Left lung (tissue), 10 donors: ENCODE data around the gene TNK2. TPM values are rescaled to one million over a fixed set of nuclear protein-coding genes. Genes with fewer than 3 reads are reported as not detected.

Experiments
- ATAC-seq: fragments of 200-7000 bp; cut with Tn5 transposase; one replicate; pipeline ENCODE4 v1.9.1; 2020; ENCODE audit warnings: moderate library complexity
- DNase-seq, 4 donors: peaks; one replicate each; pipeline ENCODE4 v3.0.0-alpha.2; 2013 to 2020
- H3K27ac ChIP-seq, 2 donors: fragments of 200-600 bp; sonication (generic) in 1 of 2; one replicate each; pipeline versions ENCODE4 v1.5.0 to v1.8.0; 2020 to 2021
- H3K27me3 ChIP-seq, 2 donors: fragments of 200-600 bp; sonication (generic) in 1 of 2; one replicate each; pipeline versions ENCODE4 v1.5.0 to v1.8.0; 2020 to 2021
- H3K36me3 ChIP-seq, 2 donors: fragments of 200-600 bp; sonication (generic) in 1 of 2; one replicate each; pipeline versions ENCODE4 v1.5.0 to v1.8.0; 2020 to 2021
- H3K4me1 ChIP-seq, 2 donors: fragments of 200-600 bp; one replicate each; pipeline ENCODE4 v1.8.0; 2021
- H3K4me3 ChIP-seq, 2 donors: fragments of 200-600 bp; sonication (generic) in 1 of 2; one replicate each; pipeline versions ENCODE4 v1.5.0 to v1.8.0; 2020 to 2021; ENCODE audit warnings: mild to moderate bottlenecking in 1 of 2
- H3K9me3 ChIP-seq, 2 donors: fragments of 200-600 bp; sonication (generic) in 1 of 2; one replicate each; pipeline versions ENCODE4 v1.5.0 to v1.8.0; 2020 to 2021
- intact Hi-C, 2 donors: fragments of 100-400 bp; cut with DNase I; formaldehyde crosslinking; loops; one replicate each; pipeline versions ENCODE4 v1.11.2 to v1.14.2; 2022
- polyA plus RNA-seq, 6 donors: library from polyadenylated mRNA; unstranded; fragments of 120-200 nt; gene quantifications; one replicate each; pipeline ENCODE4 v1.2.1, GENCODE V29; 2013; ENCODE audit not compliant: insufficient read length in 6 of 6
- total RNA-seq, 2 donors: library from RNA; stranded (reverse); fragmentation: NEBNext Ultra II Directional; extraction: Animal tissue kit (Norgen Biotek cat#: 25700); gene quantifications; one replicate each; pipeline ENCODE4 v1.2.1, GENCODE V29; 2021
- TF ChIP-seq, protein P1 (sequence below), 2 donors: fragments of 200-600 bp; sonication (generic) in 1 of 2; IDR thresholded peaks; one replicate each; pipeline versions ENCODE4 v1.5.0 to v1.8.0; 2021; ENCODE audit warnings: antibody characterized with exemption in 2 of 2
- donor health status: DM: no; HTN: yes; CAD: no.
- donor health status: DM: no; HTN: no; CAD: no.

Gene TNK2
- total and polyA plus RNA-seq, 8 donors, result 49.7 to 75.7 (median 58.2) TPM

GRCh38 chr3:195896361-195897080, 11.8 kb downstream of the TNK2 start:
- TF ChIP-seq, protein P1, sequence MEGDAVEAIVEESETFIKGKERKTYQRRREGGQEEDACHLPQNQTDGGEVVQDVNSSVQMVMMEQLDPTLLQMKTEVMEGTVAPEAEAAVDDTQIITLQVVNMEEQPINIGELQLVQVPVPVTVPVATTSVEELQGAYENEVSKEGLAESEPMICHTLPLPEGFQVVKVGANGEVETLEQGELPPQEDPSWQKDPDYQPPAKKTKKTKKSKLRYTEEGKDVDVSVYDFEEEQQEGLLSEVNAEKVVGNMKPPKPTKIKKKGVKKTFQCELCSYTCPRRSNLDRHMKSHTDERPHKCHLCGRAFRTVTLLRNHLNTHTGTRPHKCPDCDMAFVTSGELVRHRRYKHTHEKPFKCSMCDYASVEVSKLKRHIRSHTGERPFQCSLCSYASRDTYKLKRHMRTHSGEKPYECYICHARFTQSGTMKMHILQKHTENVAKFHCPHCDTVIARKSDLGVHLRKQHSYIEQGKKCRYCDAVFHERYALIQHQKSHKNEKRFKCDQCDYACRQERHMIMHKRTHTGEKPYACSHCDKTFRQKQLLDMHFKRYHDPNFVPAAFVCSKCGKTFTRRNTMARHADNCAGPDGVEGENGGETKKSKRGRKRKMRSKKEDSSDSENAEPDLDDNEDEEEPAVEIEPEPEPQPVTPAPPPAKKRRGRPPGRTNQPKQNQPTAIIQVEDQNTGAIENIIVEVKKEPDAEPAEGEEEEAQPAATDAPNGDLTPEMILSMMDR (IDR thresholded peaks at IDR 0.05), result no peak
- Histone ChIP-seq H3K36me3 (no peaks in the 10 kb centered on the region), H3K4me1 (peaks cover 38 to 85% of the 10 kb centered on the region in 2 donors), H3K9me3 (no peaks in the 10 kb centered on the region), H3K27me3 (no peaks in the 10 kb centered on the region), H3K27ac (peak overlapping the region; percentile 91 to 93), H3K4me3 (peak overlapping the region; percentile 62)
- peak; percentile 5 for ATAC-seq
- peak in 3 of 4 donors; percentile 4 to 90 (median 77) for DNase-seq
- intact Hi-C loops, result no loop called here

DNA sequence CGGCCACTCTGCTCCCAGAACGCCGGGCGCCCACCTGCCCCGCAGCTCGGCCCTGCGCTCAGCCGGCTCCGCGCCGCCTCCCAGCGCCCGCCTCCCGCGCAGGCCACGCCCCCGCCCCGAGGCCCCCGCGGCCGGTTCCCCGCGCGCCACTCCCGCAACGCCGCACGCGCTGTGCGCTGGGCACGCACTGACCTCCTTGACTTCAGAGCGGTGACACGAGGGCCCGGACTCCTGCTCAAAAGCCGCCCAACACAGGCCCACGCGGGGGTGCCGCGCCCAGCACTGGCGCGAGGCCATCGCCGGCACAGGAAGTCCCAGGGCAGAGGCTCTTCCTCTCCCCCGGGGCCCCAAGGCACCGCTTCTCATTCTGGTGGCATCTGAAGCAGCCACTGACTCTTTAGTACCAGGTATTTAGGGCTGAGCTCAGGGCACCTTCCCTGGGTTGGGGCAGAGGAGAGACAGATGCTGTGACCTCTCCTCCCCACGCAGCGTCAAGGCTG, 12.4 kb downstream of the TNK2 start:
- H3K9me3 ChIP-seq, result no peaks in the 10 kb centered on the region
- peaks cover 38 to 81% of the 10 kb centered on the region in 2 donors for H3K4me1 ChIP-seq
- peak; percentile 49 for ATAC-seq
- TF ChIP-seq, protein P1 (IDR thresholded peaks at IDR 0.05), result no peak
- H3K27ac ChIP-seq, result peak overlapping the region; percentile 91 to 93
- no peaks in the 10 kb centered on the region for H3K36me3 ChIP-seq
- no peaks in the 10 kb centered on the region for H3K27me3 ChIP-seq
- DNase-seq, result peak in 2 of 4 donors; percentile 76 to 92
- peak overlapping the region; percentile 62 for H3K4me3 ChIP-seq
- intact Hi-C loops, result no loop called here

DNA sequence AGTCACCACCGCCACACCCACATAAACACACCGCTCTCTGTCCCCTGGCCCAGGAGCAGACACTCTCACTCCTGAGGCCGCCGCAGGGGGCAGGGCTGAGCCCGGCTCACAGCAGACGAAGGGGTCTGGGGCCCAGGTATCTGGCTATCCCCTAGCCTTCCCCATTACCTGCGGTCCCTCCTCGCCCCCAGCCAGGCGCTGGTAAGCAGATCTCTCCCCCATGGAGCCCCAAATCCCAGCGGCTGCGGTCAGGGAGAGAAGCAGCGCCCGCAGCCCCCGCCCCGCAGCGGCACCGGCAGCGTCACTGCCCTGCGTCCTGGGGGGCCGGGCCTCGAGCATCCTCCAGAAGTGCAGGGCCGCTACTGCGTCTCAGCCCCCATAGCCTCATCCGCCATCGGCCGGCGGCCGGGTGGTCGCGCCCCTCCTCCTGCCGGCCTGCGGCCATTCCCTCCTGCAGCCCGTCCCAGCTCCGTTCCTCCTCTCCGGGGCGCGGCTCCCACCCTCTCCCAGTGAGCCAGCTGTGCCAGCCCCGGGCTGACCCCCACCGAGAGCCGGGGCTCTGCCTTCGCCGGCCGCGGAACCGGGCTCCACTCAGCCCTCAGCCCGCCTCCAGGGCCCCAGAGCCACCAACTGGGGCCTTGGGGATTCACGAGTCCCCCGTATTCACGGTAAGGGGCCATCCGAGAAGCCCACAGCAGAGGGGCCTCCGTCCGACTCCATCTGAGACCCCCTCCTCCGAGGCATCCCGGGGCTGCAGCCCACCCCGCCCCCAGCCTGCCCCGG, 13.1 kb downstream of the TNK2 start:
- intact Hi-C loops, result no loop called here
- ATAC-seq, result peak; percentile 37
- no peaks in the 10 kb centered on the region for H3K36me3 ChIP-seq
- H3K4me3 ChIP-seq, result peak overlapping the region; percentile 62
- TF ChIP-seq, protein P1 (IDR thresholded peaks at IDR 0.05), result no peak
- peaks cover 38 to 74% of the 10 kb centered on the region in 2 donors for H3K4me1 ChIP-seq
- no peaks in the 10 kb centered on the region for H3K9me3 ChIP-seq
- peak in 2 of 4 donors; percentile 57 to 89 for DNase-seq
- H3K27ac ChIP-seq, result peak overlapping the region; percentile 91 to 93
- no peaks in the 10 kb centered on the region for H3K27me3 ChIP-seq

- DNase-seq (no peak), ATAC-seq (no peak)
- intact Hi-C loops, result loop anchor here in 1 of 2 donors (1.0 kb wide), 1 partner anchor 33 kb away; no protein-coding TSS in a partner anchor
- Histone ChIP-seq H3K4me1 (peaks cover 40 to 72% of the 10 kb centered on the region in 2 donors), H3K27ac (no peak overlapping the region), H3K27me3 (no peaks in the 10 kb centered on the region), H3K4me3 (no peak overlapping the region), H3K36me3 (no peaks in the 10 kb centered on the region), H3K9me3 (no peaks in the 10 kb centered on the region)
- TF ChIP-seq, protein P1 (IDR thresholded peaks at IDR 0.05), result no peak
These were observed 14.4 kb downstream of the TNK2 start for GRCh38 chr3:195893916-195894465.
